Measurements from ENCODE around the gene KIAA0232.

Gene KIAA0232

DNA sequence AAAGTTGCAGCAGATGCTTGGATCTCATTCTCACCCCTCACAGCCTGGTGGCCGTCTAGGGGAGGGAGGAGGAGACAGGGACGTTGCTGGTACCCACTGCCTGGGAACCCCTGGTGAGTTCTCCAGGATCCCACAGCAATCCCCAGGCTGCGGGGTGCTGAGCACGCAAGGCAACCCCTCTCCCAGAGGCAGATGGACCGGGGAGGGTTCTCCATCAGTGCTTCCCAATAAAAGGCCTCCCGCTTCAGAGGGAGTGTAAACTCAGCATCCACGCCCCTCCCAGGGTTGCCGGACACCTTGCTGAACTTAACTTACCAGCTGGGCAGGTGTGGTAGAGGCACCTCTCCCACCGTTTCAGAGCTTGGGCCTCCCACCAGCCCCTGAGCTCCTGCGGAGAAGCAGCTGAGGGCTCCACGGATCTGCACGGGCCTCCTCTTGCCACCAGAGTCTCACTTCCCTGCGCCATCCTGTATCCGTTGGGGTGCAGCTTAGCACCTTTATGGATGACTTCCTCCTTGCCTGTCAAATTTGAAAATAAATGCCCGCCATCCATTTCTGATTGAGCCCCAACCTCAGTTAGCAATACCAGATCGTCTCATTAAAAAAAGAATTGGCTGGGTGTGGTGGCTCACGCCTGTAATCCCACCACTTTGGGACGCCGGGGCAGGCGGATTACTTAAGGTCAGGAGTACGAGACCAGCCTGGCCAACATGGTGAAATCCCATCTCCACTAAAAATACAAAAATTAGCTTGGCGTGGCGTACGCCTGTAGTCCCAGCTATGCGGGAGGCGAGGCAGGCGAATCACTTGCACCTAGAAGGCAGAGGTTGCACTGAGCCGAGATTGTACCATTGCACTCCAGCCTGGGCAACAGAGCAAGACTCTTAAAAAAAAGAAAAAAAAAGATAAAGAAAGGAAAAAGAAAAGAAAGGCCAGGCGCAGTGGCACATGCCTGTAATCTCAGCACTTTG lies 112.3 kb downstream of the KIAA0232 start:
- Histone ChIP-seq H3K27me3 (ENCODE audit: control insufficient read depth, low read length) (no peaks in the 10 kb centered on the region), H3K9me3 (ENCODE audit: control insufficient read depth, insufficient read depth, low read length) (peaks cover 10% of the 10 kb centered on the region), H3K4me3 (ENCODE audit: low read length) (no peak overlapping the region), H3K27ac (ENCODE audit: low read depth, low read length) (no peak overlapping the region), H3K36me3 (ENCODE audit: control insufficient read depth, low read length) (no peaks in the 10 kb centered on the region), H3K4me2 (ENCODE audit: low read length) (no peak overlapping the region), H3K9me2 (replicated peaks; ENCODE audit: control insufficient read depth, low read length) (no peaks in the 10 kb centered on the region), H3K4me1 (ENCODE audit: control insufficient read depth, low read length) (no peaks in the 10 kb centered on the region), H3F3A (ENCODE audit: control insufficient read depth, insufficient read depth) (no peaks in the 10 kb centered on the region), H3K79me2 (ENCODE audit: control insufficient read depth, low read length) (no peaks in the 10 kb centered on the region), H4K20me1 (ENCODE audit: control insufficient read depth, insufficient read depth, low read depth, low read length) (no peaks in the 10 kb centered on the region)
- TF ChIP-seq, protein P1, sequence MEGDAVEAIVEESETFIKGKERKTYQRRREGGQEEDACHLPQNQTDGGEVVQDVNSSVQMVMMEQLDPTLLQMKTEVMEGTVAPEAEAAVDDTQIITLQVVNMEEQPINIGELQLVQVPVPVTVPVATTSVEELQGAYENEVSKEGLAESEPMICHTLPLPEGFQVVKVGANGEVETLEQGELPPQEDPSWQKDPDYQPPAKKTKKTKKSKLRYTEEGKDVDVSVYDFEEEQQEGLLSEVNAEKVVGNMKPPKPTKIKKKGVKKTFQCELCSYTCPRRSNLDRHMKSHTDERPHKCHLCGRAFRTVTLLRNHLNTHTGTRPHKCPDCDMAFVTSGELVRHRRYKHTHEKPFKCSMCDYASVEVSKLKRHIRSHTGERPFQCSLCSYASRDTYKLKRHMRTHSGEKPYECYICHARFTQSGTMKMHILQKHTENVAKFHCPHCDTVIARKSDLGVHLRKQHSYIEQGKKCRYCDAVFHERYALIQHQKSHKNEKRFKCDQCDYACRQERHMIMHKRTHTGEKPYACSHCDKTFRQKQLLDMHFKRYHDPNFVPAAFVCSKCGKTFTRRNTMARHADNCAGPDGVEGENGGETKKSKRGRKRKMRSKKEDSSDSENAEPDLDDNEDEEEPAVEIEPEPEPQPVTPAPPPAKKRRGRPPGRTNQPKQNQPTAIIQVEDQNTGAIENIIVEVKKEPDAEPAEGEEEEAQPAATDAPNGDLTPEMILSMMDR (IDR thresholded peaks at IDR 0.05; ENCODE audit: low read depth, low read length, poor library complexity, severe bottlenecking), result no peak
- TF ChIP-seq EZH2phosphoT487 (IDR thresholded peaks at IDR 0.05; ENCODE audit: borderline replicate concordance, low read length), result no peak

DNA sequence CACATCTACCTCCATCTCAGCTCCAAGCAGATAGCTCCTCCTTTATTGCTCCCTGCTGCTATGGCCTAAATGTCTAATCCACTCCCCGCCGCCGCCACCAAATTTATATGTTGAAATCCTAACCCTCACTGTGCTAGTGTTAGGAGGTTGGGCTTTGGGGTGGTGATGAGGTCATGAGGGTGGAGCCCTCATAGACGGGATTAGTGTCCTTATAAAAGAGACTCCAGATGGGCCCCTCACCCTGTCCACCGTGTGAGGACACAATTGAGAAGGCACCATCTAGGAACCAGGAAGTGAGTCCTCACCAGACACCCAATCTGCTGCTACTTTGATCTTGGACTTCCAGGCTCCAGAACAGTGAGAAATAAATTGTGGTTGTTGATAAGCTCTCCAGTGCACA lies 113.5 kb downstream of the KIAA0232 start:
- Histone ChIP-seq H3K9me3 (ENCODE audit: control insufficient read depth, insufficient read depth, low read length) (no peaks in the 10 kb centered on the region), H3K27me3 (ENCODE audit: control insufficient read depth, low read length) (no peaks in the 10 kb centered on the region), H4K20me1 (ENCODE audit: control insufficient read depth, insufficient read depth, low read depth, low read length) (no peaks in the 10 kb centered on the region), H3F3A (ENCODE audit: control insufficient read depth, insufficient read depth) (no peaks in the 10 kb centered on the region), H3K27ac (ENCODE audit: low read depth, low read length) (no peak overlapping the region), H3K9me2 (replicated peaks; ENCODE audit: control insufficient read depth, low read length) (no peaks in the 10 kb centered on the region), H3K4me1 (ENCODE audit: control insufficient read depth, low read length) (no peaks in the 10 kb centered on the region), H3K4me3 (ENCODE audit: low read length) (no peak overlapping the region), H3K79me2 (ENCODE audit: control insufficient read depth, low read length) (no peaks in the 10 kb centered on the region), H3K36me3 (ENCODE audit: control insufficient read depth, low read length) (no peaks in the 10 kb centered on the region), H3K4me2 (ENCODE audit: low read length) (no peak overlapping the region)
- TF ChIP-seq EZH2phosphoT487 (IDR thresholded peaks at IDR 0.05; ENCODE audit: borderline replicate concordance, low read length), result no peak
- TF ChIP-seq, protein P1 (IDR thresholded peaks at IDR 0.05; ENCODE audit: low read depth, low read length, poor library complexity, severe bottlenecking), result no peak

DNA sequence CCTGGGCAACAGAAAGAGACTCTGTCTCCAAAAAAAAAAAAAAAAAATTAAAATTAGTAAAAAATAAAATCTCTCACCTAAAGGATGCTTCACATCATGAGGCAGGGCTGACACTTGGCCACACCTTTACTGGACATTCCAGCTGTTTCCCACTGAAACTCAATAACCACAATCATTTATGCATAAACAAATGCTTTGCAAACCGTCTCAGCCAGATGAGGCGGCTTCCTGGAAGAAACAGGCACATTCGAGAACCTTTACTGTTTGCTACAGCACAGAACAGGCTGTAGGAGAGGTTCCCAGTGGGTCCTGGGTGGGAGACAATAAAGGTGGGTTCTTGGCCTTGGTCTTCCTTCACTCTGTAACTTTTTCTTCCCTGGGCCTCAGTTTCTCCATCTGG lies 116.2 kb downstream of the KIAA0232 start:
- TF ChIP-seq EZH2phosphoT487 (IDR thresholded peaks at IDR 0.05; ENCODE audit: borderline replicate concordance, low read length), result no peak
- TF ChIP-seq, protein P1 (IDR thresholded peaks at IDR 0.05; ENCODE audit: low read depth, low read length, poor library complexity, severe bottlenecking), result no peak
- H3K9me3 ChIP-seq (ENCODE audit: control insufficient read depth, insufficient read depth, low read length), result no peaks in the 10 kb centered on the region
- no peak overlapping the region for H3K4me3 ChIP-seq (ENCODE audit: low read length)
- no peaks in the 10 kb centered on the region for H4K20me1 ChIP-seq (ENCODE audit: control insufficient read depth, insufficient read depth, low read depth, low read length)
- no peaks in the 10 kb centered on the region for H3K9me2 ChIP-seq (replicated peaks; ENCODE audit: control insufficient read depth, low read length)
- H3K4me1 ChIP-seq (ENCODE audit: control insufficient read depth, low read length), result no peaks in the 10 kb centered on the region
- no peaks in the 10 kb centered on the region for H3K79me2 ChIP-seq (ENCODE audit: control insufficient read depth, low read length)
- H3K4me2 ChIP-seq (ENCODE audit: low read length), result no peak overlapping the region
- no peaks in the 10 kb centered on the region for H3F3A ChIP-seq (ENCODE audit: control insufficient read depth, insufficient read depth)
- no peaks in the 10 kb centered on the region for H3K27me3 ChIP-seq (ENCODE audit: control insufficient read depth, low read length)
- no peaks in the 10 kb centered on the region for H3K36me3 ChIP-seq (ENCODE audit: control insufficient read depth, low read length)
- H3K27ac ChIP-seq (ENCODE audit: low read depth, low read length), result no peak overlapping the region
